GM12874 (cell line): Measurements from ENCODE around the gene VPS13C.

Source experiments
- TF ChIP-seq, protein P1 (sequence below): IDR thresholded peaks from 2 replicates; pipeline ENCODE4 v1.5.1; 2011; ENCODE audit warnings: low read depth, mild to moderate bottlenecking, control low read depth, low read length, moderate library complexity; ENCODE audit not compliant: insufficient read depth

Gene VPS13C

GRCh38 chr15:61917457-61917856 is 142.8 kb downstream of the VPS13C start:
- TF ChIP-seq, protein P1, sequence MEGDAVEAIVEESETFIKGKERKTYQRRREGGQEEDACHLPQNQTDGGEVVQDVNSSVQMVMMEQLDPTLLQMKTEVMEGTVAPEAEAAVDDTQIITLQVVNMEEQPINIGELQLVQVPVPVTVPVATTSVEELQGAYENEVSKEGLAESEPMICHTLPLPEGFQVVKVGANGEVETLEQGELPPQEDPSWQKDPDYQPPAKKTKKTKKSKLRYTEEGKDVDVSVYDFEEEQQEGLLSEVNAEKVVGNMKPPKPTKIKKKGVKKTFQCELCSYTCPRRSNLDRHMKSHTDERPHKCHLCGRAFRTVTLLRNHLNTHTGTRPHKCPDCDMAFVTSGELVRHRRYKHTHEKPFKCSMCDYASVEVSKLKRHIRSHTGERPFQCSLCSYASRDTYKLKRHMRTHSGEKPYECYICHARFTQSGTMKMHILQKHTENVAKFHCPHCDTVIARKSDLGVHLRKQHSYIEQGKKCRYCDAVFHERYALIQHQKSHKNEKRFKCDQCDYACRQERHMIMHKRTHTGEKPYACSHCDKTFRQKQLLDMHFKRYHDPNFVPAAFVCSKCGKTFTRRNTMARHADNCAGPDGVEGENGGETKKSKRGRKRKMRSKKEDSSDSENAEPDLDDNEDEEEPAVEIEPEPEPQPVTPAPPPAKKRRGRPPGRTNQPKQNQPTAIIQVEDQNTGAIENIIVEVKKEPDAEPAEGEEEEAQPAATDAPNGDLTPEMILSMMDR = no peak

DNA sequence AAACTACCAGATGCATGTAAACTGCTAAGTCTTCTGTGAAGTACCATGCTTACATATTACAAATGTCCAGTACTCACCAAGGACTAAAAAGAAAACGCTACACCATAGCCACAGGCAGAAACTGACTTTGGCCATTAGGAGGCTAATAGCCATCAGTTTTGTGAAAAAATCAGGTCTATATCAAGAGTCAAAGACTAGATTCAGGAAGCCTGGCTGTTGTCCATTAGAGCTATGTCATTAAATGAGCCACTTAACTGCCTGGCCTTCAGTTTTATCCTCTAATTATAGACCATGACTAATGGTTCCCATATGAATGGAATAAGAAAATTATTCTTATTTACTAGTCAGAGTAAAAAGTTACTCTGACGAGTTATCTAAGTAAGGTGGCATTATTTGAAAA is 144.1 kb downstream of the VPS13C start:
- TF ChIP-seq, protein P1 = no peak

- TF ChIP-seq, protein P1 = no peak
Measured at GRCh38 chr15:61915640-61916039, 144.6 kb downstream of the VPS13C start.

DNA sequence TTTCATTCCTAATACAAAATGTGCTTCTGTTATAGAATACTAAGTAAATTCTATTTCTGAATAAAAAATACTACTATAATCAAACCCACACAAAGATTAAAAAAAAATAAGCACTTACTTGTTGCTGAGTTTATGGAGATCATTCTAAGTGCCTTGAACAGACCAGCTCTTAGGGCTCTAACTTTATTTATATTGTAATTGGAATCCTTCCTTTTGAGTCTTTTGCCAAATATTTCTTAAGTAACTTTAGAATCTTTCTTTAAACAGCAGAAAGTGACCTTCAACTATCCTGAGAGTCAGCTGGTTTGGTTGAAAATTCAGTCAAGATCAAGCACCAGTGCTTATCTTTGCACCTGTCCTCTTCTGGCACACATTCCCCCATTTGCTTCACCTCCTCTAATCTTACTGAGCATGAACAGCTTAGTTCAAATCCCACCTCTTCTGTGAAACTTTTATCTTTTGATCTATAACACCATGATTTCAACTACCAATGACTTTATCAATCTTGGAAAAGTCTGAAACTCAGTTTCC is 149.3 kb downstream of the VPS13C start:
- TF ChIP-seq, protein P1 = no peak

GRCh38 chr15:61908241-61908640 is 152.0 kb downstream of the VPS13C start:
- TF ChIP-seq, protein P1 = no peak

DNA sequence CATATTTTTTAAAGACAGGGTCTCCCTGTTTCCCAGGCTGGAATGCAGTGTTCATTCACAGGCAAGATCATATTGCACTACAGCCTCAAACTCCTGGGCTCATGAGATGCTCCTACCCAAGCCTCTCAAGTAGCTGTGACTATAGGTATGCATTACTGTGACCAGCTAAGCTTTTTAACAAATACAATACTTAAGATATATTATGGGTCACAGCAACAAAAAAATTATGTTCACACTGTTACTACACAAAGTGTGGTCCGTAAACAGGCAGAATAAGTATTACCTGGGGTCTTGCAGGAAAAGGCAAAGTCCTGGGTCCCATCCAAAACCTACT is 152.5 kb downstream of the VPS13C start:
- TF ChIP-seq, protein P1 = no peak

GRCh38 chr15:61906961-61907752 is 153.1 kb downstream of the VPS13C start:
- TF ChIP-seq, protein P1 = no peak
